Skin epidermis (tissue), 12 donors: ENCODE measurements around the gene DHRS1.
"Not testable (repeated sequence)": the region's sequence is repeated elsewhere in the genome, so short reads cannot be mapped to it uniquely, and the experiment has no call there.

Experiments
- H3K27ac ChIP-seq, 21 experiments: fragments of 200-600 bp; sonication (generic) in 11 of 21; one replicate each; pipeline ENCODE4 v1.5.0; 2020; ENCODE audit warnings: mild to moderate bottlenecking in 3 of 21, inconsistent platforms in 2 of 21, moderate library complexity in 2 of 21
- H3K4me3 ChIP-seq, 7 experiments: fragments of 200-600 bp; sonication (generic) in 2 of 7; one replicate each; pipeline ENCODE4 v1.5.0; 2020; ENCODE audit warnings: inconsistent platforms in 2 of 7, mild to moderate bottlenecking in 2 of 7, moderate library complexity in 1 of 7

The DHRS1 gene

GRCh38 chr14:24329736-24330135 is 30.2 kb upstream of the DHRS1 start:
- H3K27ac ChIP-seq: peak overlapping the region in 1 of 21 experiments; percentile 32

DNA sequence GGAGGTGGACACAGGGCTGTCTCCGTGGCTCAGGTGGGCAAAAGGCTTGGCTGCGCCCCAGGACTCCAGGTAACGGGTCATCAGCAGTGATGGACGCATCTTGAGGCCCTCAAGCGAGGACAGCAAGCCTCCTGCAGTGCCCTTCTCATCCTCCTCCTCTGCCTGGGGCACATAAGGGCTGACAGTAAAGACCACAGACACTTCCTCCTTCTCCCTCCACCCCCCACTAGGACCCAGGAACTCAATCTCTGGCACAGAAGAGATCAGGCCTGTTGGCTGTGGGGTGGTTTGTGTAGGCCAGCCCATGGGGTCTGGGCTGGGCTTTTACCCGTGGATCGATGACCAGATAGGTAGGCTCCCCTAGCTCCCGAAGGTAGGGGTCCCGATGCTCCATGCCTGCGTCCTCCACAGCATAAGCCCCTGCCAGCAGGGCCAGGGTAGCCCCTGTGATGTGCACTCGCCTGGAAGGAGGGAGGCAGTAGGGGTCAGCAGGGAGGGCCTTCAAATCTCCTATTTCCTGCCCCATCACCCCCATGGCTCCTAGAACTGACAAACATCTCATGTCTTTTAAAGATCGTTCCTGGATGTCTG is 29.6 kb upstream of the DHRS1 start:
- Histone ChIP-seq H3K4me3 (no peak overlapping the region), H3K27ac (peak overlapping the region in 4 of 21 experiments; percentile 9 to 52 (median 28))

More at GRCh38 chr14:24329736-24330135, 30.2 kb upstream of the DHRS1 start:
- H3K4me3 ChIP-seq: no peak overlapping the region

DNA sequence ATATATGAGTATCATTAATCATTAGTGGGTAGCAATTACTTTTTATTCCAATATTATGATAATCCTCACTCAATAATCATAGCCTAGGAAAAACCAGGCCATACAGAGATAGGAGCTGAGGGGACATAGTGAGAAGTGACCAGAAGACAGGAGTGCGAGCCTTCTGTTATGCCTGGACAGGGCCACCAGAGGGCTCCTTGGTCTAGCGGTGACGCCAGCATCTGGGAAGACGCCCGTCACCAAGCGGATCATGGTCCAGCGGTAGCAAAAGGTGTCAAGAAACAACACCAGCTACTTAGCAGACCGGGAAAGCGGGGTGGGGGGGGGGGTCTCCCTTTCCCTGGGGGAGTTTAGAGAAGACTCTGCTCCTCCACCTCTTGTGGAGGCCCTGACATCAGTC is 28.3 kb upstream of the DHRS1 start:
- H3K4me3 ChIP-seq, H3K27ac ChIP-seq: not testable (repeated sequence)

GRCh38 chr14:24327303-24327702 is 27.7 kb upstream of the DHRS1 start:
- no peak overlapping the region for H3K4me3 ChIP-seq
- peak overlapping the region in 2 of 21 experiments; percentile 2 to 17 for H3K27ac ChIP-seq

DNA sequence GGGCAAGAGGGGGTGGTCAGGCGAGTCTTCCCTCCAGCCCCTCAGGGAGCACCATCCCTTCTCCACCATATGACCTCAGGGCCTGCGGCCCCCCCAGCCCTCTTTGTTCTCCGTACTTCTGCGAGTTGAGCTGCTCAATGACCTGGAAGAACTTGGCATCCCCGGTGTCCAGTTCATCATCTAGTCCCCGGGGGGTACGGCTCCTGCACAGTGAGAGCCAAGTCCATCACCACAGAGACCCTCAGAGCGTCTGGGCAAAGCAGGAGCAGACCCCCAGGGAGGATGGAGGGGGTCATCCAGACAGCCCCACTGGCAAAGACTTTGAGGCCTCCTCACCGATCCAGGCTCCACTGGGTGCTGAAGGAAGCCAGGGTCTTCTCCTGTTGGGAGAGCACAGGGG is 26.4 kb upstream of the DHRS1 start:
- no peak overlapping the region for H3K27ac ChIP-seq
- no peak overlapping the region for H3K4me3 ChIP-seq

- H3K27ac ChIP-seq: no peak overlapping the region
- H3K4me3 ChIP-seq: no peak overlapping the region
Observed at GRCh38 chr14:24325041-24325530, 25.5 kb upstream of the DHRS1 start.

GRCh38 chr14:24324024-24324423 is 24.4 kb upstream of the DHRS1 start:
- Histone ChIP-seq H3K27ac (no peak overlapping the region), H3K4me3 (no peak overlapping the region)

GRCh38 chr14:24323341-24323740 is 23.8 kb upstream of the DHRS1 start:
- no peak overlapping the region for H3K27ac ChIP-seq
- H3K4me3 ChIP-seq: no peak overlapping the region

GRCh38 chr14:24322672-24323071 is 23.1 kb upstream of the DHRS1 start:
- Histone ChIP-seq H3K4me3 (no peak overlapping the region), H3K27ac (no peak overlapping the region)

DNA sequence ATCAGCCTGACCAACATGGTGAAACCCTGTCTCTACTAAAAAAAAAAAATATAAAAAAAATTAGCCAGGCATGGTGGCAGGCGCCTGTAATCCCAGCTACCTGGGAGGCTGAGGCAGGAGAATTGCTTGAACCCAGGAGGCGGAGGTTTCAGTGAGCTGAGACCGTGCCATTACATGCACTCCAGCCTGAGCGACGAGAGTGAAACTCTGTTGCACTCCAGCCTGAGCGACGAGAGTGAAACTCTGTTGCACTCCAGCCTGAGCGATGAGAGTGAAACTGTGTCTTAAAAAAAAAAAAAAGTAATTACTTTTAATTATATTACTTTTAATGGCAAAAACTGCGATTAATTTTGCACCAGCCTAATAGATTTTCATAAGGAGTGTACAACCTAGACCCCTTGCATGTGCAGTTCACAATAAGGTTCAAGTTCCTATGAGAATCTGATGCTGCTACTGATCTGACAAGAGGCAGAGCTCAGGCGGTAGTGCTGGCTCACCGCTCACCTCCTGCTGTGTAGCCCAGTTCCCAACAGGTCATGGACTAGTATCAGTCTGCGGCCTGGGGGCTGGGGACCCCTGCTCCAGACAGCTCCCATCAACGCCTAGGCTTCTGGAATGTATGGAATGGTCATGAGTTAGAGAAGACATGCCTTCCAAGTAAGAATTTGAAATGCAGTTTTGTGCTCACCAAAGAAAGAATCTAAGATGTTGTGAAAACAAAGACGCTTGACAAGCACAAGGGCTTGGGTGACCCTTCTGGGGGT is 21.8 kb upstream of the DHRS1 start:
- Histone ChIP-seq H3K4me3 (no peak overlapping the region), H3K27ac (no peak overlapping the region)

DNA sequence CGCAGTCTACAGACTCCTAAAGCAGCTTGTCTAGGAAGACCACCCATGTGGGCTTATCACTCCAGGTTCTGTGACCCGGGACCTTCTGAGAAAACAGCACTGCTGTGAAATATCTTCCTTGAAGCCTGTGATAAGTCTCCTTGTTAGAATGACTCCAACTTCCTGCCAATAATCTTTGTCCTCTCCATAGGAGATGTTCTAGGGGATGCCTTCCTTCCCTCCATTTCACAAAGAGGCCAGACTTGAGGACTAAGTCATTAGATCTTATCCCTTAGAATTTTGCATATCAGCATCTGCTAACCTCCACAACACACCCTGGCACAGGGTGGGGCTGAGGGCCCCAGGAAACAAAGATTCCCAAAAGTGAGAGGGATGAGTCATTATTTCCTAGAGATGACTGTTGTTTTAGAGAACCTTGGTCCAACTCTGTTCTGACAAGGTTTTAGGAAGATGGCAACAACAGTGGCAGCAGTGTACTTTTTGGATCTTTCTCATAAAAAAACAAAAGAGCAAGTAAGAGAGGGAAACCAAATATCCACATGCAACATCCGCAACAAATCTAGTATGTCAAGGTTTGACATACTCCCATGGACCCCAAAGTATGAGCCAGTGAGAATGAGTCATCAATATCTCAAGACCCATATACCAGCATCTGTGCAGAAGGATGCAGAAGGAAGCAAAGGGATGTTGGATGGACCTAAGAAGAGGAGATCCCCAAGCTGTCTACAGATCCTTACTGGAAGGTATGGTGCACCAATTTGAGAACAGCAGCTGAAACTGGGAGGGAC is 17.8 kb upstream of the DHRS1 start:
- peak overlapping the region in 13 of 21 experiments; percentile 1 to 94 (median 81) for H3K27ac ChIP-seq
- no peak overlapping the region for H3K4me3 ChIP-seq

DNA sequence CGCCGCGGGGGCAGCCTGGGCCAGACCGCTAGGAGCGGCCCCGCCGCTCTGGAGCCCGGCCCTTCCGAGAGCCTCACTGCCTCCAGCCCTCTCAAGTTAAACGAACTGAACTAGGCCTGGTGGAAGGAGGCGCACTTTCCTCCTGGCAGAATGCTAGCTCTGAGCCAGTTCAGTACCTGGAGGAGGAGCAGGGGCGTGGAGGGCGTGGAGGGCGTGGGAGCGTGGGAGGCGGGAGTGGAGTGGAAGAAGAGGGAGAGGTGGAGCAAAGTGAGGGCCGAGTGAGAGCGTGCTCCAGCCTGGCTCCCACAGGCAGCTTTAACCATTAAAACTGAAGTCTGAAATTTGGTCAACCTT is 17.0 kb upstream of the DHRS1 start:
- Histone ChIP-seq H3K4me3 (peak overlapping the region in 1 of 7 experiments; percentile 7), H3K27ac (peak overlapping the region in 17 of 21 experiments; percentile 24 to 94 (median 79))

GRCh38 chr14:24315807-24316596 is 16.4 kb upstream of the DHRS1 start:
- H3K4me3 ChIP-seq: peak overlapping the region in 1 of 7 experiments; percentile 7
- H3K27ac ChIP-seq: peak overlapping the region in 18 of 21 experiments; percentile 15 to 94 (median 76)

DNA sequence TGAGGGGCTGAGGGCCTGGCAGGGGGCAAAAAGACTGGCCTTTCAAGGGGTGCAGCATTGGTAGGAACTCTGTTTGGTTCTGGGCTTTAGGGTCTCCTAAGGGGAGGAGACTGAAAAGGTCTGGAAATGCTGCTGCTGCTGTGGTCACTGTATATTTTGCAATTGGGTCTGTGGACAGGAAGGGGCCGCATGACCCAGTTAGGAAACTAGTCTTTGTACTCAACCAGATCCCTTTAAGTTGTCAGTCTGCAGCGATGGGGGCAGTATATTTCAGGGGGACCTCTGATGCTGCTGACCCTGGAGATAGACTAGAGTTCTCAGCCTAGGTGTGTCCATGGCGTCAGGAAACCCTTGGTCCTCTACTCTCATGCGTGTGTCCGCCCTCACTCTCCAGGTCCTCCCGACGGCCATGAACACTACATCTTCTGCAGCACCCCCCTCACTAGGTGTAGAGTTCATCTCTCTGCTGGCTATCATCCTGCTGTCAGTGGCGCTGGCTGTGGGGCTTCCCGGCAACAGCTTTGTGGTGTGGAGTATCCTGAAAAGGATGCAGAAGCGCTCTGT is 15.7 kb upstream of the DHRS1 start:
- H3K4me3 ChIP-seq: peak overlapping the region in 1 of 7 experiments; percentile 1
- peak overlapping the region in 17 of 21 experiments; percentile 30 to 94 (median 79) for H3K27ac ChIP-seq

DNA sequence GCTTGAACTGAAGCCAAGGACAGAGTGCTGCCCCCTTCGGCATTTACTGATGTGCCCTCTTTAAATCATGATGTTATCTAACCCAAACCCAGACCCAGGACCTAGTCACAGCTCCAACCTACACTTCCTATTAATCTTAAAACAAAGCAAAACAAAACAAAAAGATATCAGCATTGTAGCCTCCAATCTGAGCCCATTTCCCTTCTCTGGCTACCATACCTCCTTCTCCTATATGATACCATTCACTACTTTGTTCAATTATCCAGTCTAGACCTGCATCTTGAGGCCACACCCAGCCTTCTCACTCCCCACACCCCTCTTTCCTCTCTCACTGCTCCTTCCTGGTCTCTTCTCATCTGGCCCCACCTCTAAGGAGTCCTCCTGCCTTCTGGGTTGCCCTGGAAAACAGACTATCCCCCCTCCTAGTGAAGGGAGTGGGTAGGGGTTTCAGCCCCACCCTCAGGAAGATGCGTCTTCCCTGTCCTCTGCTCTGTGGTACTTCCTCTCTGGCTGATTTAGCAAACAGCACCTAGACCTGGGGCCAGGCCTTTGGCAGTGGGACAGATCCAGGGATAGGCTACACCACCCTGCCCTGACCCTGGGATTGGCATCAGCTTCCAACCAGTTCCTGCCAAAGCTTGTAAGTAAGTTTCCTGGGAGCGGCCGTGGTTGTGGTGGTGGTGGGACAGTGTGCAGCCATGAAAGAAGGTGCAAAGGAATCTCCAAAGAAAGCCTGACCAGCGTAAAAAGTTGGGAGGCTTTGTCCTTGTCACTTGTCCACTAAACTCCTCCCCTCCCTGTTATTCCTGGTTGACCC is 15.0 kb upstream of the DHRS1 start:
- H3K4me3 ChIP-seq: peak overlapping the region in 1 of 7 experiments; percentile 1
- peak overlapping the region in 18 of 21 experiments; percentile 13 to 94 (median 87) for H3K27ac ChIP-seq

GRCh38 chr14:24313913-24314312 is 14.3 kb upstream of the DHRS1 start:
- Histone ChIP-seq H3K27ac (peak overlapping the region in 19 of 21 experiments; percentile 13 to 94 (median 86)), H3K4me3 (no peak overlapping the region)

- Histone ChIP-seq H3K27ac (peak overlapping the region in 20 of 21 experiments; percentile 18 to 94 (median 89)), H3K4me3 (no peak overlapping the region)
Observed at GRCh38 chr14:24312736-24313507, 13.3 kb upstream of the DHRS1 start.
